Body of pancreas (tissue), 4 donors: ENCODE data around the gene CORO7.

ENCODE experiments used
- POLR2A ChIP-seq, 3 donors: fragments of 450-650 bp; IDR thresholded peaks; one replicate each; pipeline ENCODE4 v1.6.1; 2016; ENCODE audit warnings: antibody characterized with exemption in 3 of 3, mild to moderate bottlenecking in 2 of 3
- TF ChIP-seq, protein P1 (sequence below), 7 experiments: fragments of 450-650 bp in 4 of 7; fragments of 200-600 bp in 3 of 7; sonication (generic) in 3 of 7; IDR thresholded peaks; one replicate each; pipeline ENCODE4 v1.5.1; 2016 to 2019; ENCODE audit warnings: antibody characterized with exemption in 7 of 7

DNA sequence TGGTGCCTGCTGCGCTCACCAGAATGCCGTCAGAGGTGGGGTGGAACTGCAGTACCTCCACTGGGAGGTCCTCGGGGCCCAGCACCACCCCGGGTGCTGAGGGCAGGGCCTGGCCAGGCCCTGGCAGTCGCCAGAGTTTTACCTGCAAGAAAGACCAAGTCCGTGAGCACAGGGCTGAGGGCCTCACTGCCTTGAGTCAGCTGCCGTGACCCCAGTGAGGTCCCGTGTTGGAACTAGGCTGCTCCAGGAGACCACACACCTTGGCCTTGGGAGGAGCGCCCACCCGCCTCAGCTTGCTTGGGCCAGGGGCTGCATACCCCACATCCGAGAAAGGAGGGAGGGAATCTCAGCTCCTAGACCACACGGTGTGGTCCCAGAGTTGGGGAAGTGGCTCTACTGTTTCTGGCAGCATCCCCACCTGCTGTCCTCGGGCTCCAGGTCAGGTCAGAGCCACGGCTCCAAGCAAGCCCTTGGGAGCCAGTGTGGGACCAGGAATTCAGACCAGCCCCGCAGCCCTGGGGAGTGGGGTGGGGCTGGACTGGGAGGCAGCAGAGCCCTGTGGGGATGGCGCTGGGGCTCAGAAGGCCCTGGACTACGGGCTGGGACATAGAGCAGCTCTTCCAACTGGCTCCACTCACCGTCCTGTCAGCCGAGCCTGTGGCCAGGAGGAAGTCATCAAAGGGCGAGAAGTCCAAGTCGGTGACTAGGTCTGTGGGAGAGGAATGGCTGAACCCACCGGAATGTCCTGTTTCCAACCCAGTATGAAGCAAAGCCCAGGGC is 8.7 kb downstream of the CORO7 start:
- TF ChIP-seq, protein P1, sequence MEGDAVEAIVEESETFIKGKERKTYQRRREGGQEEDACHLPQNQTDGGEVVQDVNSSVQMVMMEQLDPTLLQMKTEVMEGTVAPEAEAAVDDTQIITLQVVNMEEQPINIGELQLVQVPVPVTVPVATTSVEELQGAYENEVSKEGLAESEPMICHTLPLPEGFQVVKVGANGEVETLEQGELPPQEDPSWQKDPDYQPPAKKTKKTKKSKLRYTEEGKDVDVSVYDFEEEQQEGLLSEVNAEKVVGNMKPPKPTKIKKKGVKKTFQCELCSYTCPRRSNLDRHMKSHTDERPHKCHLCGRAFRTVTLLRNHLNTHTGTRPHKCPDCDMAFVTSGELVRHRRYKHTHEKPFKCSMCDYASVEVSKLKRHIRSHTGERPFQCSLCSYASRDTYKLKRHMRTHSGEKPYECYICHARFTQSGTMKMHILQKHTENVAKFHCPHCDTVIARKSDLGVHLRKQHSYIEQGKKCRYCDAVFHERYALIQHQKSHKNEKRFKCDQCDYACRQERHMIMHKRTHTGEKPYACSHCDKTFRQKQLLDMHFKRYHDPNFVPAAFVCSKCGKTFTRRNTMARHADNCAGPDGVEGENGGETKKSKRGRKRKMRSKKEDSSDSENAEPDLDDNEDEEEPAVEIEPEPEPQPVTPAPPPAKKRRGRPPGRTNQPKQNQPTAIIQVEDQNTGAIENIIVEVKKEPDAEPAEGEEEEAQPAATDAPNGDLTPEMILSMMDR (IDR thresholded peaks at IDR 0.05), result no peak
- no peak for TF ChIP-seq POLR2A (IDR thresholded peaks at IDR 0.05)
